ENCODE data around the gene KIF3C.

- TF ChIP-seq YY1 (IDR thresholded peaks at IDR 0.05; ENCODE audit: insufficient read depth, insufficient read length), result no peak
- TF ChIP-seq ZNF274 (IDR thresholded peaks at IDR 0.05; ENCODE audit: low read depth, low read length), result no peak
These were observed at the start of gene KIF3C for GRCh38 chr2:25982273-25982967.

Measured in NT2/D1 (cell line).